HEK293T (cell line): ENCODE measurements around the gene ZNRF3.

Experiments used
- HDGF ChIP-seq: fragments of 450-650 bp; IDR thresholded peaks from 2 replicates; pipeline ENCODE4 v1.6.1; 2017; ENCODE audit warnings: antibody characterized with exemption, borderline replicate concordance
- SP1 ChIP-seq: fragments of 450-650 bp; IDR thresholded peaks from 2 replicates; pipeline ENCODE4 v1.6.1; 2017
- SUZ12 ChIP-seq: fragments of 450-650 bp; IDR thresholded peaks from 2 replicates; pipeline ENCODE4 v1.6.1; 2016; ENCODE audit warnings: mild to moderate bottlenecking

DNA sequence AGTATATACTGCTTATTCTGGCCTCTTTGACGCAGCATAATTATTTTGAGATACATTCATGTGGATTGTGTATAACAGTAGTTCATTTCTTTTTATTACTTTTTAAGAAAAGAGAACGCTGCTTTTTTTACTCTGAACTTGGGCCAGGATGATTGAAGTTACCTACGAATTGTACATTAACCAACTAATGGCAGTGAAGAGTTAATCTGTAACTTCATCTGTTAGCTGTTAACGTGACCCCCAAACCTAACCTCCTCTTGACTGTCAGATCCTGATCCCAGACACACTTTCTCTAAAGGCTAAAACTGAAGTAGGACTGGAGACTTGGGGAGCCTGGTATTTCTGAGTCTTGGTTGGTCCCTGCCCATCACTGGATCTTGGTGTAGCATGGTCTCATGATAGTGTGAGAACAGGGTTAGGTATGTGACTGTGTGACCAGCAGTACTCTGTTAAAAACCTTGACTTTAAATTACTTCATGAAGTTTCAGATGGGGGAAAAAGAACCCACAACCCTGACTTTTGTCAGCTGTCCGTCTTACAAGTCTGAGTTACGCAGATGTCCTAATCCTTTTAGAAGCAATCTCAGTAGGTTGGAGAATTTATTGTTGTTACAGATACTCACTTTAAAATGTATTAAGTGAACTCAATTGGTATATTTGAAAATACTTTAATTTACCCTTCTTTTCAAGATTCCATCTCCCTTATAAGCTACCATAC lies 138.9 kb downstream of the ZNRF3 start:
- TF ChIP-seq SP1 = no peak
- TF ChIP-seq SUZ12 = no peak
- no peak for TF ChIP-seq HDGF
